SIG-M5 treated with dmso at 0.1 percent for 504 hours (cell line): ENCODE data around the gene TPO.
"Not testable (repeated sequence)": the region's sequence is repeated elsewhere in the genome, so short reads cannot be mapped to it uniquely, and the experiment has no call there.

Source experiments
- DNase-seq: peaks from one replicate; lab custom pipeline; 2025; ENCODE audit not compliant: unreplicated experiment; lab: John Stamatoyannopoulos, UW

Gene TPO

DNA sequence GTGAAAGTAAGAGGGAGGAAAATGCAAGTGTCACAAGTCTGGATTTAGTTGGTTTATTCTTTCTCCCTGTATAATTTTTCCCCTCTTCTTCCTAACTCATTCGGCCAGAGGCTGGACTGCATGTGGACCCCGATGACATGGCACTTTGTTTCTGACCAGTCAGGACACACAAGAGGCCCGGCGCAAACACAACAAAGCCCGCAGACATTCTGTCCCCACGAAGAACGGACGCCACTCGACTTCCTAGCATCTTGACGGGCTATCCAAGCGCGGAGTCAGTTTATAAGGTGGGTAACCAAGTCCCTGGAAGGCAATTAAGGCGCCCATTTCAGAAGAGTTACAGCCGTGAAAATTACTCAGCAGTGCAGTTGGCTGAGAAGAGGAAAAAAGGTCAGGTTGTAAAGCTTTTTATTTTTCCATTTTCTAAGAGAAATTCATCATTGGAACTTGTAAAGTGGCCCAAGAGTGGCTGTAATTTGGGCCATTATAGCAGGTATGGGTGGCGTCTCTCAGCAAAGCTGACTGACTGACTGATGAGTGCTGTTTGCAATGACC, at the start of gene TPO:
Gene TPO, plus strand, starts transcription at position 308 of the 555 bp plus-strand sequence. CDS start 946 bp downstream, outside the sequence.
- DNase-seq = no peak

DNA sequence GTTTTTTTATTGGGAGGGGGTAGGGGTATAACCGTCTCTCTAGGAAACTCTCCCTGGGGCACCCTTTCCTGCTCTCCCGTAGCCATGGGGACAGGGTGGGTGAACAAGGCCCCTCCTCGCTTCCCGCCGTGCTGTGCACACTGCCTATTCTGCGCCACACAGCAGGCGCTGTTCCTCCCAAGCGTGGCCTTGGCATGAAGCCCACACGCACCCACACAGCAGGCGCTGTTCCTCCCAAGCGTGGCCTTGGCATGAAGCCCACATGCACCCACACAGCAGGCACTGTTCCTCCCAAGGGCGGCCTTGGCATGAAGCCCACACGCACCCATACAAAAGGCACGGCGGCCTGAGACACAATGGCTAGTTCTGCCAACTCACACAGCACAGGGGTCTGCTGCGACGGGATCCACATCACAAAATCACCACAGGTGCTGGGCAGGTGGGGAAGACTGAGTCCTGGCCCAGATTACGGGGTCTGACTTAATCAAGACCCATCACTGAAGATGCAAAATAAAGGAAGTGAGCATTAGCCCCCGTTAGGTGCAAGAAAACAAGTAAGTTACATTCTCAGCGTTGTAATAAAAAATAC, 46.6 kb upstream of the TPO start:
- DNase-seq = no peak

DNA sequence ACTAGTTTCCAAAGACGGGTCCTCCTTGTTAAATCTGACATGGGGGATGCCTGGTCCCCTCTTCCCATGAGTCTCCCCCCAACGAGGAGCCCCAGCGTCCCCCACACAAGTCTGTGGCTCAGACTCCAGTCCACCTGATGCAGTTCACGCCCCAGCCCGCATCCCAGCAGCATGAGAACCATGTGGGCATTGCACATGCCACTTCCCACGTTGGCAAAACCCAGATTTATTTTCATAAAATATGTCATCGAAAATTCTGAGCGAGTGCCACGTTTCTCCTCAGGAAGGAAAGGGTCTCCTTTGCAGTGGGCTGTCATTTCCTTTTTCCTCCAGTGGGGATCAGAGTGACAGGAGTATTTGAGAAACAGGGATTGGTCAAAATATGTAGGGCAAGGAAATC, 45.7 kb upstream of the TPO start:
- no peak for DNase-seq

DNA sequence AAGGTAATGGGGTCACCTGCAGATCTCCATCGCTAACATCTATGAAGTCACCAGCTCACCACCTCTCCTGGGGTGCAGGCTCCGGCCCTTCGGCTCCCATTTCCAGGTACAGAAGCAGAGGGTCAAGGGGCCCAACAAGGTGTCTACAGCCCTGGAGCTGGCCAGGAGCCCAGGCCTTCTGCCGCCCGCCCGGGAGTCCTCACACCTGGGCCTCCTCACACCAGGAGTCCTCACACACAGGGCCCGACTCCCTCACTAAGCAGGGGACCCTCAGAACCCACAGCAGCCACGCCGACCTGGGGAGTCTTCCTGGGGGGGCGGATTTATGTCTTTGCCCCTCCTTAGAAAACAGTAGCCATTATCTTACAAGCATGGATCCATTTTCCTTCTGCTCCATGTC, 43.4 kb upstream of the TPO start:
- no peak for DNase-seq

DNA sequence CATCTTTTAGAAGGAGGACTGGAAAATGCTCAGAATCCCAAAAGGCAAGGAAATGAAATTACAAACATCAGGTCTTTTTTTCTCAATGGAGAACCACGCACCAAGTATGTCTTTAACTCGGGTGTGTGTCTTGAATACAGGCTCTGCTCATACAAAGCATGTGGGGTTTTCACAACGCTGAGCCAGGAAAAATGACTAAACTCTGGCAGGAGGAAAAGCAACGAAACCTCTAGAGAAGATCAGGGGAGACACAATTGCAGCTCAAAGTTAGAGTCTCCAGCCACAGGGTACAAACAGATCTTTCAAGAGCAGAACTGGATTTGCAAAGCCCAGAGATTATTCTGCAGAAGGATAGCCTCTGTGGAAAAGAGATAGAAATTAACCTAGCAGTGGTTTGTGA, 42.8 kb upstream of the TPO start:
- no peak for DNase-seq

DNA sequence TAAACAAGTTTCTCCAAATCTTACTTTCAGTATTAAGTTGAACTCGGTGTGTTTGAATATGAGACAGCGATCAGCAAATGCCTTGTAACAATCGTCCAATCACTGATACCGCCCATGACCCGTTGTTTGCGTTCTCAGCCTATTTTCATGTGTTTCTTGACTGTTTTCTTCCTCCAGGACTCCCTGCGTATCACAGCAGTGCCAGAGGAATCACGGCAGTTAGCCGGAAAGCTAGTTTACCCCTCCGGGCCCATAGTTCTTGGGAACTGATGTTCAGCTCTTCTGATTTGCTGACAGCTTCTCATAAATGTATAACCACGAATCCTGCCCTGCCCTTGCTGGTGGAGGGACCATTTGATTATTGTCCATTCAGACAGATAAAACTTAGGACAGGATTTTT, 42.2 kb upstream of the TPO start:
- no peak for DNase-seq

DNA sequence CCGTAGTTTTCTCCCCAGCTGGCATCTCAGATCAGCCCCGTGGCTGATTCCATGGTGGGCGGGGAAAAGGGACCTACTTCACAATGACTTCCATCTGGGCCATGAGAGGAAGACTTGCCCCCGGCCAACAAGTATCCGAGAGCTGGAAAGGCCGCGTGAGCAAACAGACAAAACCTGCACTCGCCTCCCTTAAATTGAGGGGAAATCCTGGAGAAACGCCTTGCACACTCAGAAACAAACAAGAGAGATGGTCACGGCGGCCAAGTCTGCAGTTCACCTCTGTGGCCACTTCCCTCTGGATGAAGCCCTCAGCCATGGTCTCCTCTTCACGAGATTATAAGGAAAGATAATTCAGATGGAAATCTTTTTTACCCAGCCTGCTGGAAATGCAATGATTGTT, 39.4 kb upstream of the TPO start:
- DNase-seq = no peak

DNA sequence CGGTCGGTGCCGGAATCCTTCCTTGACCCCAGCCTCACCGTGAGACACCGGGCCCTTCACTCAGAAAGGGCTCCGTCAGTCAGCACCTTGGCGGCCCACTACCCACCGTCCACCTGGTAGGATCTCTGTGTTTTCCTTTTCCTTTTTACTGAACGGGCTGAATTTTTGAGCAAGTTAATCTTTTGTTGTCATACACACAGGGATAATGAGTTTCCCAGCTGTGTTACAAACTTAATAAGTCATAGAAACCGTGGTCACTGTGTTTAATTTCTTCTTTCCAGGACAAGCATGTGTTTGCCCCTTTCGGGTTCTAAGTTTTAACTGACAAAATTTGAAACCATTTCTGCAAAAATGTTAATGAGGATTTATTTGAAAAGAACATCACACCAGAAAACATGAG, 39.0 kb upstream of the TPO start:
- no peak for DNase-seq

DNA sequence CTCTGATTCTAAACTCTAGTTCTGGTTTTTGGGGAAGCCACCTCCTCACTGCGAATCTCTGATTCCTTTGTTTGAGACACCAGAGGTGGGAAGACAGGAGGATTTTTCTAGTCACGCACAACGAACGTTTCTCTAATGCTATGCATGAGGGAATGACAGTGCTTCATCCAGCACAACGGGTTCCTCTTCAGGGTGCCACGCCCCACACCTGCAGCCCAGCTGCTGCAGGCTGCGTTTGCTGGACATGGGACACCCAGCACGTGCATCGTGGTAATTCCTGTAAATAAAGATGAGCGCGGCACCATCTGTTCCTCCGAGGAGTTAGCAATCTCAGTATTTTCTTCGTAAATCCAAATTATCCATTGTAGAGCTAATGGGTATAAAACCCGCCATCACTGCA, 37.5 kb upstream of the TPO start:
- DNase-seq = no peak

DNA sequence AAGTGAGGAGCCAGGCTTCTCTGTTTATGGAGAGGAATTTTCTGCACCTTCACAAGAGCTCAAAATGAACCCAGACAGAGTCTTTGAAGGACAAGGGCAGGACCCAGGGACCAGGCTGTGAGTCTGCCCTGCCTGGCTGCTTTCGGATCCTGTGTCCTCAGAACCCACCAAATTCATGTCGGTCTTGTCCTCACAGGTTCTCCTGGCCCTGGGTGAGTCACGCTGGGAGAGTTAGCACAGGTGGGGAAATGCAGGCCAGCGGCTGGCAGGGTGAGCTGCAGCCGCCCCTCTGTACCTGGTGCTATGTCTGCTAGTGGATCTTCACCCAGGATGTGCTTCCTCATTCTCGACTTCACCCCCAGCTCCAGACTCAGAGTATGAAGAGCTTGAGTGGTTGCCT, 35.8 kb upstream of the TPO start:
- no peak for DNase-seq

DNA sequence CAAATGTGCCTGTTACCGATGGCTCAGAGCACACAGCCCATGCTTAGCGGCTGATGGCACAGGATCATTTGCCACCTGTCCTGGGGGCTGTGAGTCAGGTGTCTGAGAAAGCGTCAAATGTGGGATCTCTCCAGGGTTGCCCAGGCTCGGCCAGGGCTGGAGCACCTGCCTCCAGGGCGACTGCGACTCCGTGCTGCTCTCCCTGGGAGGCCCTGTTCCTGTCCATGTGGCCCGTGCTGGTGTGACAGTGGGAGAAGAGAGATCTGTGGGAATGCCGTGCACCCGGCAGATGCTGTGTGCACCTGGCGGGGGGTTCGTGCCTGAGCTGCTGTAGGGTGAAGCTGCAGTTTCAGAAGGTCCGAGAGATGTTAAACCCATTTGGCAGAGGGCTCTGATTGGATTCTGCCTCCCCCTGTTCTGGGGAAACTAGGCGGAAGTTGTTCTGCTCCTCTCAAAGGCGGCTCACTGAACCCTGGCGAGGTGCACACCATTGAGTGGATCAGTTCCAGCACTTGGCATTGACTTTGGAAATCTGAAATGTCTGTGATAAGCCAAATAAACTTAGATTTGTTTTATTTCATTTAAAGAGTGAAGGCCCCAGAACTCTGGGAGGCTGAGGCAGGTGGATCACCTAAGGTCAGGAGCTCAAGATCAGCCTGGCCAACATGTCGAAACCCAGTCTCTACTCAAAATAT, 34.7 kb upstream of the TPO start:
- no peak for DNase-seq

DNA sequence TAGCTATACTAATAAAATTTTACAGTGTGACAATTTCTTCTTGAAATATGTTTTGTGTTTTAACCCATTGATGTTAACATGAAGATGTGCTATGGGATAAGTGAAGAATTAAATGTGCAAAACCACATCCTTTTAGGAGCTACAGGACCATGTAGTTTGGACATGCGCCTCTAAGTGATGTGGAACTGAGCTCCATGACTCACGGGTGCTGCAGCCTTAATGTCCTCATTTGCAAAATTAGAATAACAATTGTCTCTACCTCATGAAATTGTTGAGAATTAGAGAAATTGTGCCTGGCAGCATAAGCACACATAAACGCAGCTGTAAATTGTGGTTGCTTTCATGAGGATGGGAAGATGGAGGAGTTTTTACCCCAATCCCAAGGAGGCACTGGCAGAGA, 31.6 kb upstream of the TPO start:
- DNase-seq = no peak

DNA sequence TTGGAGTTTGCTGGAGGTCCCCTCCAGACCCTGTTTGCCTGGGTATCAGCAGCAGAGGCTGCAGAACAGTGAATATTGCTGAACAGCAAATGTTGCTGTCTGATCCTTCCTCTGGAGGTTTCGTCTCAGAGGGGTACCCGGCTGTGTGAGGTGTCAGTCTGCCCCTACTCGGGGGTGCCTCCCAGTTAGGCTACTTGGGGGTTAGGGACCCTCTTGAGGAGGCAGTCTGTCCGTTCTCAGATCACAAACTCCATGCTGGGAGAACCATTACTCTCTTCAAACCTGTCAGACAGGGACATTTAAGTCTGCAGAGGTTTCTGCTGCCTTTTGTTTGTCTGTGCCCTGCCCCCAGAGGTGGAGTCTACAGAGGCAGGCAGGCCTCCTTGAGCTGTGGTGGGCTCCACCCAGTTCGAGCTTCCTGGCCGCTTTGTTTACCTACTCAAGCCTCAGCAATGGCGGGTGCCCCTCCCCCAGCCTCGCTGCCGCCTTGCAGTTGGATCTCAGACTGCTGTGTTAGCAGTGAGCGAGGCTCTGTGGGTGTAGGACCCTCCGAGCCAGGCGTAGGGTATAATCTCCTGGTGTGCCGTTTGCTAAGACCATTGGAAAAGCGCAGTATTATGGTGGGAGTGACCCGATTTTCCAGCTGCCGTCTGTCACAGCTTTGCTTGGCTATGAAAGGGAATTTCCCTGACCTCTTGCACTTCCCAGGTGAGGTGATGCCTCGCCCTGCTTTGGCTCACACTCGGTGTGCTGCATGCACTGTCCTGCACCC, 25.1 kb upstream of the TPO start:
- not testable (repeated sequence) for DNase-seq

DNA sequence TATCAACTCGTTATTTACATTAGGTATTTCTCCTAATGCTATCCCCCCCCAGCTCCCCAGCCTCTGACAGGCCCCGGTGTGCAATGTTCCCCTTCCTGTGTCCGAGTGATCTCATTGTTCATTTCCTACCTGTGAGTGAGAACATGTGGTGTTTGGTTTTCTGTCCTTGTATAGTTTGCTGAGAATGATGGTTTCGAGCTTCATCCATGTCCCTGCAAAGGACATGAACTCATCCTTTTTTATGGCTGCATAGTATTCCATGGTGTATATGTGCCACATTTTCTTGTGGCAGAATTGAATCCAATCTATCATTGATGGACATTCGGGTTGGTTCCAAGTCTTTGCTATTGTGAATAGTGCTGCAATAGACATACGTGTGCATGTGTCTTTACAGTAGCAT, 23.1 kb upstream of the TPO start:
- not testable (repeated sequence) for DNase-seq

DNA sequence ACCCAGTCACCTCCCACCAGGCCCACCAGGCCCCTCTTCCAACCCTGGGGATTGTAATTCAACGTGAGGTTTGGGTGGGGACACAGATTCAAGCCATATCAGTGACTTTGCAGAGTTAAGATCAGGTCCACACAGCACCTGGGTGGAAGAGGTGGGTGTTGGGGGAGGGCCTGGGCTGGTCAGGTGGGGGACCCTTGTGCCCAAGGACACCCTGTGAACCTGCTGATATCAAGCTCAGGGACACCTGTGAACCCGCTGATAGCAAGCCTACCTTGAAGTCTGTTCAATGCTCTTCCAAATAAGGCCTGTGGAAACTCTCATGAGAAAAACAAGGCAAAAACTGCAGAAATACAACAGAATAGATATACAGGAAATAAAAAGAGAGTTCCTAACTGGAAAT, 19.9 kb upstream of the TPO start:
- no peak for DNase-seq

DNA sequence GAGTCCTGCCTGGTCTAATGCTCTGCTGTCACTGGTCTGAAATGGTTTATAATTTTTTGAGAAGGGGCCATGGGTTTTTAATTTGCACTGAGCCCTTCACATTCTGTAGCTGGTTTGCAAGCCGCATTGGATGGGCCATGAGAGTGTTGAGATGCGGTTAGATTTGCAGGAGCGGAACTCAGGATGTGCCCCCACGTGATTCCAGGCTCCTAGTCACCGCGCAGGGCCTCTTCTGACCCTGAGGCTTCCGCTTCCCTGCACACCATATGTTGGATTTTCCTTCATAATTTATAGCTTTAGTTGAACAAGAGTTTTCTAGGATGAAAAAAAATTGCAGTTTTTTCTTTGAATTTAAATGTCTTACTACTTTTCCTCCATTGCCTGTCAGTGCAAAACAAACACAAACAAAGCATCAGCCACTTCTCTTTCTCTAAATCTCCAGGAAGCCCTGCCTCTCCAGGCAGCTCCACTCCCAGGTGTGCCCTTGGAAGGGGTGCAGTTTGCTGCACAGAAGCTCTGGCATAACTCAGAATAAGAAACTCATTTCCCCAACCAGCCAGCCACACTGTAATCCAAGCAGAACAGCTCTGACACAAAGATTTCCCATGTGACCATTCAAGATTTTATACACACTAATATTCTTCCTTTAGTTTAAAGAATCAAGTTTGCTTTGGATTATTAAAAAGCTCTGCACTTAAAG, 18.4 kb upstream of the TPO start:
- DNase-seq = no peak

DNA sequence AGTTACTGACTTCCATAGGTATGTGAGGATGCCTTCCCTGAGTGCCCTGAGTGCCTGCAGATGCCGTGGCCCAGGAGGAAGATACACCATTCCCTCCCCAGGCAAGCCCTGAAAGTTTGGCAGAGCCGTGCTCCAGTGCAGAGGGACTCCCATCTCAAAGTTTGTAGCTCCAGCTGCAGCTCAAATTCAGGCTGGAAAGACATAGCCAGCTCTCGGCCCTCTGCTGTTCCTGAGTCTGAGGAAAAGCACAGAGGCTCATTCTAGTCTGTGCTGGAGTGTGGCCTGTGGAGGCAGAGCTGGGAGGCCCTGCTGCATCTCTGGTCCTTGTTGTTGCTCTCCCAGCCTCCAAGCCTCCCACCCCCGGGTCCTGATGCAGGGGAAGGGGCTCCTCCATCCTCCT, 15.9 kb upstream of the TPO start:
- DNase-seq = no peak

DNA sequence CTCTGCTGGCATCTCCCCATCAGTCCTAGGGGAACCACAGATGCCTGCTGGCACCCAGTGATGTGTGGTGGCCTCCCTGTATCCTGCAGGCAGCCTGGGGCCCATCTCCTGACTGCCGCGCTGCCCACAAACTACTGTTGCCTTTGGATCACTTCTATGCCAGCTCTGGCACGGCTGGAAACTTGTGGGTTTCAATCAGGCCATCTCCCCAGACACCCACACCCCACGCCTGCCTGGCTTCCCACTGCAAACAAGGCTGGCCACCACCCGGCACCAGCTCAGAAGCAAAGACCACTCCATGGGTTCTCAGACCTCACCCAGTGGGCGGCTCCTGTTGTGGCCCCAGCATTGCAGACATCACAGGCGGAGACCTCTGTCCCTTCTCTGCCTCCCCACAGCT, 15.1 kb upstream of the TPO start:
- no peak for DNase-seq

DNA sequence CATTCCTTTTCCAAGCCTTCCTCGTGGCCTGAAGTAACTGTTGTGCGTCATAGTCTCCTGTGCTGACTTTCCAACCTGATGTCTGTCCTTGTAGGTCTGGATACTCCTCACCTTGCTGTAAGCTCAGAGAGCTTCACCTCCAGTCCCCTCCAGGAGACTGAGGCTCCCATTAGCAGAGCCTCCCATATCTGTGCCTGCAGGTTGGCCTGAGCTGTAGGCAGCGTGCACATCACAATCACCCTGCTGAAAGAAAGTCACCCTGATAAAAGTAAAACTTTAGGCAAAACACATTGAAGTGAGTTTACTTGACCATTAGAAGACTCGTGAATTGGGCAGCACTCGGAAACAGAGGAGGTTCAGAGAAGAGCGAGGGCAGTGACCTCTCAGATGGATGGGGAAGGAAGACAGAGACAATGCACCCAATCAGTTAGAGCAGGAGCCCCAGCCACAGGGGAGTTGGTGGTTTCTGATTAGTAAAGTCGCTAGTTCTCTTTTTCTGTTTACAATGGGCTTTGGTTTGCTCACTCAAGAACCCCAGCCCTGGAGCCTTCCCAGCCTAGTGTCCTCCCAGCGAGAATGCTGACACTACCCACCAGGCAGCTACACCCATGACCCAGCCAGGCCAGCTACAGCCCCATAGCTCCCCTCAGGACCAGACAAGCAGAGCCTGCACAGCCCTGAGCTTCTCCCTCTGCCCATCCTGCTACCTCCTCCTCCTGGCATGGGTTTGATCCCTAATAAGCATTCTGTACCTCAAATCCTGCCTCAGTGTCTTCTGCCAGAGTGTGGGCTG, 12.1 kb upstream of the TPO start:
- no peak for DNase-seq

DNA sequence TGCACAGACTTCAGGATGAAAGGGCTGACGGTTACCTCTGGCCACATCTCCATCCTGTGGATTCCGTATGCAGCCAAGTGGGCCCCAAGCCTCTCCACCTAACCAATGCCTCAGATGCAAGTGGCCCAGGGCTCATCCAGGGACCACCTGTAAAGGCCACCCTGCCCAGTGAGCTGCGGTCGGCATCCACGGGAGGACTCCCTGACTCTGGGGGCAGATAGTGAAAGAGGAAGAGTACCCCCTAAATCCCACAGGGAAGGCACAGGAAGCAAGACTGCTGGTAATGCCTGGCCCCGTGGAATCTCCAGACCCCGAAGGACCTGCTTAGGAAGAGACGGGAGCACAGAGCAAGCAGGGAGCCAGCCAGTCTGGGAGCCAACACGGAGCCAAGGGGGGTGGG, 11.2 kb upstream of the TPO start:
- DNase-seq = no peak

DNA sequence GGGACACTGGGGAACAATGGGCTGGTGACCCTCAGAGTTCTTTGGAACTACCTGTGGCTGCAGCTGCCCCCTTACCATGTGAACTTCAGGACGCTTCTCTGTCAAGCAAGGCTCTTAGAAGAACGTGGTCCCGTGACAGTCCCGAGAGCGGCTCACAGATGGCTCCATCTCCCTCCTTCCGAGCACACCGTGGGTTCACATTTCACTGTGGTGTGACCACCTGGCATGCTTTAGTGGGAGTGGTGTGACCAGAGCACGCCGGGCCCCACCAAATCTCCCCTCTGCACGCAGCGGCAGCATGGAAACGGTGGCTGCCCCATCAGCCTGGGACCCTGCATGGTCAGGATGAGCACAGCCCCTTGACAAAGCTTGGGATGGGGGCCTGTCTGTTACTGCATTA, 9.7 kb upstream of the TPO start:
- DNase-seq = no peak
